SK-MEL-5 (cell line): ENCODE results near the gene NRXN3. TPM values are rescaled to one million over a fixed set of nuclear protein-coding genes. Genes with fewer than 3 reads are reported as not detected.

Experiments used
- DNase-seq: peaks from one replicate; pipeline ENCODE4 v3.0.0-alpha.2; 2016; ENCODE audit warnings: low read depth, low spot score
- in situ Hi-C: cut with HindIII; loops from 2 replicates; pipeline ENCODE4 v1.10.0; 2016; ENCODE audit warnings: low sequenced_read_pairs, high pct_unique_total_duplicates, low pct_unique_long_range_greater_than_20kb
- total RNA-seq: library from RNA; depleted of rRNA; stranded (reverse); fragments of >200 nt; shearing (Covaris generic); gene quantifications from 2 replicates; pipeline ENCODE4 v1.2.3, GENCODE V29; 2014

The NRXN3 gene
- total RNA-seq, 1 experiment from 2014 or later = 0.03 TPM

DNA sequence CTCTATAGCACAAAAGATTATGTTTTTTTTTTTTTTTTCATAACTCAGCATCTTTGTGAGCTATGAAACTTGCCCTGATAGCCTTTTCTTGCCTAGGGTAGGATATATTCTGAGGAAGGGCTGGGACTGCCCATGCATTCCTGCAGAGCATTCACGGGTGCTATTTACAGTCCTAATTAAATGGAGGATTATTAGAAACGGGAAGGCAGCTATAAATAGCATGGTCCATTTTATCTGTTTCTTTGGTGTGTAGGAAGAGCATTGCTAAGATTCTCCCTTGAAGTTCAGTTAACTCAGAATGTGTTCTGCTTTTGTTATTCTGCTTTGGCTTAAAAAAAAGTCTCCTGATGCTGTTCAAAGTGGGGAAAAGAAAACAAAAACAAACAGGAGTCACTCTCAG lies 1410.2 kb downstream of the NRXN3 start:
- in situ Hi-C loops = no loop called here
- DNase-seq = no peak

DNA sequence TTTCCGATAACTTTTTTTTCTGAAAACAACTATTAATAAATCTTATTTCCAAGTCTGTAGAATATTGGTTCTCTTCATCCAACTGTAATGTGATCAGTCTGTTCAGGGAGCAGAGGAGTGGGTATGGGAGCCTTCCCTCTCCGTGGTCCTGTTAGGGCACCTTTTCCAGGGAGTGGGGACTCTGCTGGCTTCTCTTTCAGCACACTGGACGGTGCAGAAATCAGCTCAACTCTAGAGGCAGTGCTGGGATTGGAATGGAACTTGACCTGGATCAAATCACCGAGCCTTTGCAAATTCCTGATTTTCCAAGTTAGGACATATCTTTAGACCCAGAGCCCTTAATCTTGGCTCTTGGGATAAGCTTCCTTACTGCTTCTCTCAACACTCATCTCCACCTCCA lies 1410.7 kb downstream of the NRXN3 start:
- in situ Hi-C loops = no loop called here
- DNase-seq = no peak

DNA sequence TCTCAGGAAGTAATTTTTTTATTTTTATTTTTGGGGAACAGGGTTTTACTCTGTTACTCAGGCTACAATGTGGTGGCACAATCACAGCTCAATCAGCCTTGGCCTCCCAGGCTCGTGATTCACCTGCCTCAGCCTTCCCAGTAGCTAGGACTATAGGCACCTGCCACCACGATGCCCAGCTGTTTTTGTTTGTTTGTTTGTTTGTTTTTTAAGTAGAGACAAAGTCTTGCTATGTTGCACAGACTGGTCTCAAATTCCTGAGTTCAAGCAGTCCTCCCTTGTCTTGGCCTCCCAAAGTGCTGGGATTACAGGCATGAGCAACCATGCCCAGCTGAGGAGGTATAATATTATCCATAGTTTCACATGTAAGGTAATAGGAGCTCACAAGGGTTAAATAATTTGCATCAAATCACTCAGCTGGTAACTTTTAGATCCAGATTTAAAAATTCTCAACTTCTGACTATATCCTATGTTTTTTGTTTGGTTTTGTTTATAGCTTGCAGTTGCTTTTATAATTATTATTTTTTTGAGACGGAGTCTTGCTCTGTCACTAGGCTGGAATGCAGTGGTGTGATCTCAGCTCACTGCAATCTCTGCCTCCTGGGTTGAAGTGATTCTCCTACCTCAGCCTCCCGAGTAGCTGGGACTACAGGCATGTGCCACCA lies 1411.9 kb downstream of the NRXN3 start:
- in situ Hi-C loops = no loop called here
- DNase-seq = no peak

DNA sequence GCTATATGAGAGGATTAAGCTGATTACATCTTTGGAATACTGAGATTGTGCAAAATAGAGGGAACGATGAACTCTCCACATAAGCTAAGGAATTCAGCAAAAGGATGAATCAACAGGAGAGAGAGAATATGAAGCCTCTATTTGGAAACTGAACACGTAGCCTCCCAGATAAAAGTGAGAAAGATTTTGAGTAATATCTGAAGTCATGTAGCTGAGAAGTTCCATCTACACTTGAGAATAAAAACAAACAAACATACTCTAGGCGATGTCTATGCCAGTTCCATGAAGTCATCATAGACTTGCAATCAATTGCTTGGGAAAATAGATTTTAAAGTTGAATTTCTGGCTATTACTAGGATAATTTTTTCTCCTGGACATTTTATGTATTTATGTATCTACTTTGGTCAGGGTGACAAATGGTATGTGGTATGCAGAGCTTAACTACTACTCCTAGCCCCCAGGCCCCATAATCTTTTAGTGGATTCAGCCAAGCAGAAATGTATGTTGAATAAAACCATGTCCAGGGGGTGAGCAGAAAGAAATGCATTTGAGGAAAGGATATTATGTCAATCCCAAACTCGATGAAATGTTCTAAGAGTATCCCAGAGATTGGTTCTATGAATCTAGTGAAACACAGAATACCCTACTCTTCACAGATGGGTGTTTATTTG lies 1413.7 kb downstream of the NRXN3 start:
- DNase-seq = no peak
- in situ Hi-C loops = no loop called here

DNA sequence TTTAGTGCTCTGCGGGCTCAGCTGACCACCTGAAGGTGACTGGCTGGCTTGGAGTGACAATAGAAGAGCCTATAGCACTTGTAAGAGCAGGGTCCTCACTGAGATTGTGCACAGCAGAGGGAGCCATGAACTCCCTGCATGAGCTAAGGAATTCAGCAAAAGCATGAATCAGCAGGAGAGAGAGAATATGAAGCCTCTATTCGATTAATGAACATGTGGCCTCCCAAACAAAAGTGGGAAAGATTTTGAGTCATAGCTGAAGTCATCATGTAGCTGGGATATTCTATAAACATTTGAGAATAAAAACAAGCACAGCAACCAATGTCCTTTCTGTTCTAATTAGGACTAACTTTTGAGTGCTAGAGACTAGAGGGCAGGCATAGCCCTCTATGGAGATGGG lies 1414.5 kb downstream of the NRXN3 start:
- in situ Hi-C loops = no loop called here
- peak; percentile 5 for DNase-seq

DNA sequence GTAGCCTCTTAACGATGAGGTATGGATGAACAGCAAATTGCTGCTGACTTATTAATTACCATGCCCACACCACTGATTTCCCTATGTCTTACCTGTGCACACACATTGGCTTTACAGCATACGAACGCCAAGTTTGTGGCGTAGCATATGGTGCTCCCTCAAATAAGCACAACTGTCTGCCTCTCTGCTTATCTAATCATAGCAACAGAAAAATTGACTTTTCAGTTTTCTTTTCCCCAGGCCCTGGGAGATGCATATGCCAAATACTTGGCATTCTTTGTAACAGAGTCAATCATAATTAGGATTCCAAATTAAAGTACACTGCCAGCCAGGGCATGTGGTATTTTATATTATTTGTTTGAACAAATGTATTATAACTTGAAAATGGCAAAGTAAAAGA lies 1415.7 kb downstream of the NRXN3 start:
- DNase-seq = no peak
- in situ Hi-C loops = no loop called here

DNA sequence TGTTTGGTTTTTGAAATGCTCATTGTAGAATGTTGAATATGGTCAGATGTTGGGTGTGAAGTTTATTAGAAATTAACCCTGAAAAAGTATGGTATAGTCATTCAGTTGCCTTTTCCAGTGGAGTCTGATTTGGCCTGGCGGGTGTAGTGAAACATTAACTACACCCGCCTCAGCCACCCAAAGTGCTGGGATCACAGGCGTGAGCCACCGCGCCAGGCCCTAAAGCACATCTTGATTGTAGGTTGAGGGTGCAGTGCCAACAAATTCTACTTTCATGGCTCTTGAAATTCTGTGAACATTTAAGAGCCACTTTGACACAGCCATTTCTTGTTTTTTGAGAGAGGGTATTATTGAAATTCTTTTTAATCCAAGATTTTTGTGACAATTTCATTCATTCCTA lies 1416.2 kb downstream of the NRXN3 start:
- in situ Hi-C loops = no loop called here

DNA sequence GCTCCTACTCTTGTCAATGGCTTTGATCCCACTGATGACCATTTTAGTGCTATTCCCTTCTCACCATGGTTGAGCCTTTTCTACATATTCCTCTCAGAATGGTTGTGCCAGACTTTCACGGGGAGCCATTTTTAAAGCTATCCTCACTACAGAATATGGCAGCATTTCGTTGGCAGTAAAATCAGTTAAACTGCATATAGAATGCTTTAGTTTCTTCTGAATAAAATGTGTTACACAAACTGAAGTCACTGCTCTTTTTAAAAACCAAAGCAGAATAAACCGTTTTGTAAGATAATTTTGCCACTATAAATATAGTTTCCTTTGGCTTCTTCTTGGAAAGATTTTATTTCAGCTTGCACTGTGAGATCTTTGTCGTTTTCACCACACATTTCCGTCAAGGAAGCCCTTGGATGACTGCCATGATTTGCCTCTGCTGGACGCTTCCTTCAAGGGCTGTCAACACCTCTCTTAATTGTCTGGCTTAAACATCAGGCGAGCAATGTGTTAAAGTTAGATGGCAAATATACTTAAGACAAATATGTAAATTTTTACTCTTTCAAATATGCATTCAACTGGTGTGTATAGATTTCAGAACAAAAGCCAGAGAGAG lies 1416.9 kb downstream of the NRXN3 start:
- DNase-seq = no peak
- in situ Hi-C loops = no loop called here

More for the DNA sequence above, 1416.2 kb downstream of the NRXN3 start:
- DNase-seq = no peak

DNA sequence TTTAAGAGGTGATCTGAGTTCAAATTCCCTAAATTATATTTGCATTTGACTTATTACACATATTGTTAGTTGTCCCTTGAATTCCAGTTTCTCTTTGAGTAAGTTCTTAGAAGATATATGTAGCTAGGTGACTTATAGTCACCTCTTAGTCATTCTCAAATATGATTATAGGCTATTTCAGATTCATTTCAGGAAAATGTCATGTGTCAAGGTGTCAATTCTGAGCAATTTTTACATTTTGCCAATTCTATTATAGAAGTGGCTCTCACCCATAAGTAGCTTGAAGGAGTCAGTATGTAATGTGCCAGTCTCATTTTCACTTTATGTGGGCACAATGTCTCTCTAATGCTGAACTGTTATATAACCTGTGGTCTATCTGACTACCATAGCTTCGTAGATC lies 1417.7 kb downstream of the NRXN3 start:
- in situ Hi-C loops = no loop called here
- DNase-seq = no peak

DNA sequence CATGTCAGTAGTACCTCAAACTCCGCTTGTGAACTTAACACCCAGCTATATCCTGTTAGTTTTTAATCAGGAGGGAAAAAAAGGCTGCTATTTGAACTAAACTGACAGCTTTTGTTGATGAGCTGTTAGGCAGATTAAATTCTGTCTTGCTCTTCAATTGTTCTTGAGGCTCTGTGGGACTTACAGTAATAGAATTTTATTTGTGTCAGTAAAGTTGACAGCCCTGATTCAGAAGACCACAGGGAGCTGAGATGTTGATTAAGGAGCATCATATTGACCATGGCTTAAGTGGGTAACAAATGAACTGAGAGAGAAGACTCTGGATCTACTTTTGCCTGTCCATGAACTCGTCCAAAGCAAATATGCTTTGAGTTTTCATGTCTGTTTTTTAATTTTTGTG lies 1418.2 kb downstream of the NRXN3 start:
- in situ Hi-C loops = no loop called here
- DNase-seq = no peak

DNA sequence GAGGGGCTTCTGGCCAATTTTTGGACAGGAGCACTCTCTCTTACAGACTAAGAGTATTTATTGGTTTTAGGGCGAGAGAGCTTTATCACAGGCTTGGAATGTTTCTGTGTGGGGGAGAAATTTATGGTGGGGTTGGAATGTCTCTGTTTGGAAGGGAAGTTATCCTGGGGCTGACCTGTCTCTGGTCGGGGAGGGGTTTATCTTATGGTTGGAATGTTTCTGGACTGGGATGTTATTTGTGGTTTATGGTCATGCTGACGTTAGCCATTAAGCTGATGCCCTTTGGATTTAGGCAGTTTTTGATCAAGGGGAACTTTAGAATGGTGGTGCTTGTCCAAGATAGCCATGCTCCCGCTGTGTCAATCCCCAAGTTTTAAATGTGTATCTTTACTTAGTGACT lies 1426.4 kb downstream of the NRXN3 start:
- in situ Hi-C loops = no loop called here
- no peak for DNase-seq

DNA sequence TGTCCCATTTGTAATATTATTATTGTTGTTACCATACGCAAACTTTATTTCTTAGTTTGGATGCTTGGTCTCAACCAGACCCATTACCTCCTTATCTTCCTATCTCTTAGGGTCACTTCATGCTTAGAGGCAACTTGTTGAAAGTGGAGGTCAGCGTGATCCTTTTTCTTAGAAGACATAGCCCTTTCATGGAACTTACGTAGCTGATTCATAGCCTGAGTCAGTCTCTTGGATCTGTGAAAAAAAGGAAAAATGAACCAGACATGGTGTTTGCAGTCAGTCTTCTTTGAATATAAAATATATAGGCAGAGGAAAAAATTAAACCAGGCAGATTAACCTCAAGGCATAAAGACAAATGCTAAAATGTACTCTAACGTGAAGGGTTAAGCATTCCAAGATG lies 1427.4 kb downstream of the NRXN3 start:
- DNase-seq = no peak
- in situ Hi-C loops = no loop called here

DNA sequence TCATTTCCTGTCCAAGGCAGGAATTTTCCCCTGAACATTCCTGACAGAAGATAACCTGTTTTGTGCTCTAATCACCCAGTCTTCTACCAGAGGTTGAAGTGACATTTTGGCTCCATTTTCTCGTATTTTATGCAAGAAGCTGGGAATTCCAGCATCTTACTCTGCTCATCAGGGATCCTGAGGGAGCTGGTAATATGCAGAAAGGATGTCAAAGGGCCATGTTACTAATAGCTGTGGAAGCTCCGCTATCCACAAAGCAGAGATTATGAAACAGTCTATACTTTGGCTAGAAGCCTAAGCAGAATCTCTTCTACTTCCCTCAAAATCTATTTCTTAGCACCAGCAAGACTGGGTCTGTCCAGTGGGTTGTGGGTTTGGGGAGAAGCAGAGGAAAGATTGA lies 1428.2 kb downstream of the NRXN3 start:
- DNase-seq = no peak

DNA sequence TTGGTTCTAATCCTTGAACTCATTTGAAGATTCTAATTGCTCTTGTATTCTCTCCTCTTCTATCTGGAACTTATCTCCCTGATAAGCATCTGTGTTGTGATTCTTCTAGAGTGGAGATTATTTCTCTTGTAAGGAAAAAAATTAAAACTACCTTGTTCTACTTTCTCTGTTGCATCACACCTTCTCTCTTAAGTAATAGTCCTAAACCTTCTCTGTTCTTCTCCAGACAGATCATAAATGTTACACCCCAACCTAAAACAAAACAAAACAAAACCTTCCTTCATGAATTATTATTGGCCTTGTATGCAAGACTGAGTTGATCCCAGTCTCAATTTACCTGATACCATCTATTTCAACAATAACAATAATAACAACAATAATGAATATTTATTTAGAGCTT lies 1429.1 kb downstream of the NRXN3 start:
- no peak for DNase-seq
- in situ Hi-C loops = no loop called here

More for the DNA sequence above, 1428.2 kb downstream of the NRXN3 start:
- in situ Hi-C loops = no loop called here

DNA sequence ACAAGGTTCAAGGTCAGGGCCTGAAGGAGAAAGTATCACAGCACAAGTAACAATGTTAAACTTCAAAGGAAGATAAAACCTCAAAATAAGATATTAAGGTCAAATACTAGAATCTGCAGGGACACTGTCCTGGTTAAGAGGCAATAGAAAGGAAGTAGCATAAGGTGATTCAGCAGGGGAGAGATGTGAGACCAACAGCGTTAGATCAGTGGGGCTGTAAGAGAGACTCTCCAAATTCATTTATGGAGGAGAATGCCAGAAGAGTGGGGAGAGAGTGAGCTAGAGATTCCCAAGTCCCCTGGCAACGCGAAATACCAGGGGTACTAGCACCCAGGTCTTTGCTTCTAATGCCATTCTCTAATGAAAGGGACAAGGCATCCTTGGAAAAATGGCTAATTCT lies 1430.2 kb downstream of the NRXN3 start:
- no peak for DNase-seq
- in situ Hi-C loops = no loop called here

DNA sequence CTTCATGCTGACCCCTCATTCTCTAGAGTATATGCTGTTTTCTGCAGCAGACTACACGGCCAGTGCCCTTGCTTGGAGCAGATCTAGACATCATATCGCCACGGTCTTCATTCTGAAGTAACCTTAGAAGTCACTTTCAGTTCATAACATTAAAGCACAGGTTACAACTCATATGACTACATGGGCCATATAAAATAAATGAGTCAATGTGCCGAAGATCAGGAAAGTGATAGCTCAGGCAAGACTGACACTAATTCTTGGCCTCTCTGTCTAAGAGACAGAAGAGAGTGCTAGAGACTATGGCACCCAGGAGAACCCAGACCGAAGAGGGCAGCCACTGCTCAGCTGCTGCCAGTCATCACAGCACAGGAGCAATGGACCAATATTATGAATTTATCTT lies 1431.4 kb downstream of the NRXN3 start:
- in situ Hi-C loops = no loop called here
- no peak for DNase-seq

DNA sequence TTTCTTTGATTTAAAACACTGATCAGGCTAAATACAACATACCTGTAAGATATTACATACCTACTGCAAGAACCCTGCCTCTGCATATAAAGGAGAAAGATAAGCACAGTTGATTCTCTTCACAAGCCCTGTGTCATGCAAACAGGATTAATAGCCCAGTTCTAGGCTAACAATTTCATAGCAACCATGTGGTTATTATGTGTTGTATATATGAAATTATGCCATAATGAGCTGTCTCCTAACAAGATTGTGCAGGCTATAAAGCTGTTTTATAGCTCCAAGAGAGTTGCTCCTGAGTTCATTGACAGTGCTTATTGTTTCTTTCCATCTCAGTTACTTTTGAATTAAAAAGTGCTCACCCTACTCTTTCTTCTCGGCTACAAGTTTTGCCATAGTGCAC lies 1431.9 kb downstream of the NRXN3 start:
- in situ Hi-C loops = no loop called here

DNA sequence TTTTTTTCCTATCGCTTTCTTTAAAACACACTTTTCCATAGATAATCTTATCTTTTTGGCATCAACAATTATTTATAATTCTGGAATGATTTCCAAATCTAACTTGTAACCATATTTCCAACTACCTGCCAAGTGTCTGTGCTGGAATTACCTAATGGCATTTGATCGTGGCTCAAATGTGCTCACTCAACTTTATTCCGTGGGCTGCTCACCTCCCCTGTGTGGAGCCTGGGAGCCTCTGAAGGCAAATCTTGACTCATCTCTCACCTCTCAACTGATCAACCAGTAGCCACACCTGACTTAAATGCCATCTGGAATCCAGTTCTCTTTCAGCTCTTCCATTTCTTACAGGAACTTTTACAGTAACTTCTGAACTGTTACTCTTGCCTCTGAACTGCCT lies 1432.6 kb downstream of the NRXN3 start:
- no peak for DNase-seq
- in situ Hi-C loops = no loop called here

More for the DNA sequence above, 1431.9 kb downstream of the NRXN3 start:
- no peak for DNase-seq

DNA sequence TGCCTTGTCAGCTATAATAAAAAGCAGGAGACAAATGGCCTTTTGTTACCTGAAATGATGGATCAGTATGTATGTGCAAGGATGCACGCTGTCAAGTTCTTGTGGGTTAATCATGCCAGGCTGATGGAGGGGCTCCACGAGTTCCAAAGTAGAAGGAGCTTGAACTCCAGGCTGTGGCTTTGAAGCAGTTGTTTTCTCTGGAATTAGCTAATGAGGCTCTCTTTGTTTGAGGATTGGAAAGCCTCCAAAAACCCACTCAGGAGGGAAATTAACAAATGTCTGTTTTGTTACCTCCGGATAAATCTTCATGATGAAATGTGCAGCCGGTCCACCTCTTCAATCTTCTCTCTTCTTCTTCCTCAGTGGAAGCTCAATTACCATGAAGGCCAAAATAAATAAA lies 1435.7 kb downstream of the NRXN3 start:
- in situ Hi-C loops = no loop called here
- DNase-seq = peak; percentile 0
